NCI-H2029 (cell line): ENCODE measurements around the gene TIE1.

ENCODE experiments used
- DNase-seq: peaks from one replicate; lab custom pipeline; 2025; lab: John Stamatoyannopoulos, UW

TIE1 gene

GRCh38 chr1:43338001-43338400 is 37.2 kb downstream of the TIE1 start:
- no peak for DNase-seq

- no peak for DNase-seq
Measured at GRCh38 chr1:43339584-43340232, 38.9 kb downstream of the TIE1 start.

- DNase-seq: no peak
Measured at GRCh38 chr1:43340559-43340958, 39.8 kb downstream of the TIE1 start.

- DNase-seq: no peak
Measured at GRCh38 chr1:43344267-43344850, 43.6 kb downstream of the TIE1 start.

- no peak for DNase-seq
Measured at GRCh38 chr1:43345120-43345519, 44.3 kb downstream of the TIE1 start.

GRCh38 chr1:43346636-43347035 is 45.9 kb downstream of the TIE1 start:
- DNase-seq: no peak

- DNase-seq: peak; percentile 87
Measured at GRCh38 chr1:43348343-43348808, 47.6 kb downstream of the TIE1 start.

GRCh38 chr1:43348809-43349593 is 48.2 kb downstream of the TIE1 start:
- DNase-seq: peak; percentile 96

GRCh38 chr1:43349594-43350306 is 49.0 kb downstream of the TIE1 start:
- no peak for DNase-seq

- DNase-seq: no peak
Measured at GRCh38 chr1:43350976-43351375, 50.2 kb downstream of the TIE1 start.

- DNase-seq: no peak
Measured at GRCh38 chr1:43351421-43352350, 50.9 kb downstream of the TIE1 start.

GRCh38 chr1:43352351-43352705 is 51.5 kb downstream of the TIE1 start:
- DNase-seq: no peak

GRCh38 chr1:43352881-43353280 is 52.1 kb downstream of the TIE1 start:
- DNase-seq: no peak

GRCh38 chr1:43354471-43354870 is 53.7 kb downstream of the TIE1 start:
- no peak for DNase-seq

GRCh38 chr1:43354936-43355335 is 54.2 kb downstream of the TIE1 start:
- DNase-seq: no peak

GRCh38 chr1:43357251-43357650 is 56.5 kb downstream of the TIE1 start:
- no peak for DNase-seq

- DNase-seq: peak; percentile 53
Measured at GRCh38 chr1:43358121-43358745, 57.5 kb downstream of the TIE1 start.

- peak; percentile 100 for DNase-seq
Measured at GRCh38 chr1:43358746-43359693, 58.2 kb downstream of the TIE1 start, which contains the start of gene CDC20. CDC20 (plus strand) TSS chr1:43358981; CDS start chr1:43359216, 235 bp downstream.

- DNase-seq: no peak
Measured at GRCh38 chr1:43359696-43360095, 58.9 kb downstream of the TIE1 start.

GRCh38 chr1:43360616-43361015 is 59.8 kb downstream of the TIE1 start:
- no peak for DNase-seq
